PFSK-1 (cell line): Measurements from ENCODE around the gene GLDN.

Experiments used
- POLR2AphosphoS5 ChIP-seq: IDR thresholded peaks from 2 replicates; pipeline ENCODE4 v1.6.1; 2012; ENCODE audit warnings: low read depth, mild to moderate bottlenecking, control low read depth, low read length, moderate library complexity
- TAF1 ChIP-seq: IDR thresholded peaks from 2 replicates; pipeline ENCODE4 v1.6.1; 2012; ENCODE audit warnings: low read length, control low read depth, borderline replicate concordance; ENCODE audit not compliant: insufficient read depth

- no peak for TF ChIP-seq TAF1
- no peak for TF ChIP-seq POLR2AphosphoS5
These were observed 18.5 kb downstream of the GLDN start for GRCh38 chr15:51359981-51360380.
